ENCODE results near the gene FEM1B.

FEM1B gene

DNA sequence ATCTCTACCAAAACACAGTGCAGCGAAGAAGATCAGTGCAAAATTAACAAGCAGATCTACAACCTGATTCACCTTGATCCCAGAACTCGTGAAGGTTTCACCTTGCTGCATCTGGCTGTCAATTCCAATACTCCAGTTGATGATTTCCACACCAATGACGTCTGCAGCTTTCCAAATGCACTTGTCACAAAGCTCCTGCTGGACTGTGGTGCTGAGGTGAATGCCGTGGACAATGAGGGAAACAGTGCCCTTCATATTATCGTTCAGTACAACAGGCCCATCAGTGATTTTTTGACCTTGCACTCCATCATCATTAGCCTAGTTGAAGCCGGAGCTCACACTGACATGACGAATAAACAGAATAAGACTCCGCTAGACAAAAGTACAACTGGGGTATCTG lies 13.2 kb downstream of the FEM1B start:
- Histone ChIP-seq H3K9me3 (ENCODE audit: control insufficient read depth in 1 of 2, low read length in 2 of 2) (no peaks in the 10 kb centered on the region), H3K27me3 (ENCODE audit: low read depth, low read length) (no peaks in the 10 kb centered on the region), H3K4me1 (ENCODE audit: control insufficient read depth in 1 of 2, insufficient read depth in 2 of 2, low read length in 2 of 2) (peaks cover 0 to 64% of the 10 kb centered on the region in 2 donors), H3K36me3 (ENCODE audit: control insufficient read depth in 1 of 2, insufficient read depth in 2 of 2, low read length in 2 of 2) (peaks cover 18 to 26% of the 10 kb centered on the region in 2 donors), H3K4me3 (ENCODE audit: low read depth in 1 of 2, low read length in 2 of 2) (no peak overlapping the region), H3K27ac (ENCODE audit: low read length) (no peak overlapping the region)

GRCh38 chr15:68292157-68292781 lies 14.7 kb downstream of the FEM1B start:
- Histone ChIP-seq H3K27me3 (ENCODE audit: low read depth, low read length) (no peaks in the 10 kb centered on the region), H3K4me3 (ENCODE audit: low read depth in 1 of 2, low read length in 2 of 2) (no peak overlapping the region), H3K4me1 (ENCODE audit: control insufficient read depth in 1 of 2, insufficient read depth in 2 of 2, low read length in 2 of 2) (peaks cover 0 to 61% of the 10 kb centered on the region in 2 donors), H3K9me3 (ENCODE audit: control insufficient read depth in 1 of 2, low read length in 2 of 2) (no peaks in the 10 kb centered on the region), H3K36me3 (ENCODE audit: control insufficient read depth in 1 of 2, insufficient read depth in 2 of 2, low read length in 2 of 2) (peaks cover 18 to 26% of the 10 kb centered on the region in 2 donors), H3K27ac (ENCODE audit: low read length) (no peak overlapping the region)

DNA sequence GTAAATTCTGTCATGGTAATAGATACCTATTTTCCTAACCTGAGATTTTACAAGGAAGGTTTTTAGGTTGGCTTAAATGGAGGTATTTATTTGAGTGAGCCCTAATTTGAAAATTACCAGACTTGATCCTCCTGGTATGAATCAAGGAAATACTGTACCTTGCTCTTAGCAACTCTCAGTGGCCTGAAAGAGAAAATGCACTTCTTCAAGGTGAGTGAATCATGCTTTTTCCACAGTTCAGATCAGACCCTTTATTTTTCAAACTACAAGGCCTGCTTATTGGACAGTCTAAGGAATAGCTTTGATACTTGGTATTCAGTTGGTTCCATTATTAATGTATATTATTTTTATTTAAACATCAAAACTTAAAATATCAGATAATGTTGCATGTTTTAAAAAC lies 15.4 kb downstream of the FEM1B start:
- Histone ChIP-seq H3K27me3 (ENCODE audit: low read depth, low read length) (no peaks in the 10 kb centered on the region), H3K36me3 (ENCODE audit: control insufficient read depth in 1 of 2, insufficient read depth in 2 of 2, low read length in 2 of 2) (peaks cover 18 to 30% of the 10 kb centered on the region in 2 donors), H3K27ac (ENCODE audit: low read length) (no peak overlapping the region), H3K4me1 (ENCODE audit: control insufficient read depth in 1 of 2, insufficient read depth in 2 of 2, low read length in 2 of 2) (peaks cover 0 to 56% of the 10 kb centered on the region in 2 donors), H3K4me3 (ENCODE audit: low read depth in 1 of 2, low read length in 2 of 2) (no peak overlapping the region), H3K9me3 (ENCODE audit: control insufficient read depth in 1 of 2, low read length in 2 of 2) (no peaks in the 10 kb centered on the region)

- peaks cover 10 to 21% of the 10 kb centered on the region in 2 donors for H3K36me3 ChIP-seq (ENCODE audit: control insufficient read depth in 1 of 2, insufficient read depth in 2 of 2, low read length in 2 of 2)
- H3K4me3 ChIP-seq (ENCODE audit: low read depth in 1 of 2, low read length in 2 of 2) = no peak overlapping the region
- H3K4me1 ChIP-seq (ENCODE audit: control insufficient read depth in 1 of 2, insufficient read depth in 2 of 2, low read length in 2 of 2) = peaks cover 6 to 64% of the 10 kb centered on the region in 2 donors
- no peaks in the 10 kb centered on the region for H3K9me3 ChIP-seq (ENCODE audit: control insufficient read depth in 1 of 2, low read length in 2 of 2)
- H3K27ac ChIP-seq (ENCODE audit: low read length) = no peak overlapping the region
- no peaks in the 10 kb centered on the region for H3K27me3 ChIP-seq (ENCODE audit: low read depth, low read length)
Observed at GRCh38 chr15:68295014-68295805, 17.7 kb downstream of the FEM1B start.

DNA sequence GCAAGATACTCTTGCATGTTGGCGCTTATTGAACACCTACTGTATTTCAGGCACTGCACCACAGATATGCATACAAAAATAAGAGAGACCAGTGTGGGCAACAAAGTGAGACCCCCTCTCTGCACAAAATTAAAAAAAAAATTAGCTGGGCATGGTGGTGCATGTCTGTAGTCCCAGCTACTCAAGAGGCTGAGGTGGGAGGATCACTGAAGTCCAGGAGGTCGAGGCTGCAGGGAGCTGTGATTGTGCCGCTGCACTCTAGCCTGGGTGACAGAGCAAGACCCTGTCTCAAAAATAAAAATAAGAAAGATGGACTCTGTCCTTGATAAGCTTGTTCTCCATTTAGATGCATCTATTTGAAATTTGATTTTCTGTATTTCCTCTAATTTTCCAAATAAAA lies 20.8 kb downstream of the FEM1B start:
- Histone ChIP-seq H3K27me3 (ENCODE audit: low read depth, low read length) (no peaks in the 10 kb centered on the region), H3K36me3 (ENCODE audit: control insufficient read depth in 1 of 2, insufficient read depth in 2 of 2, low read length in 2 of 2) (peaks cover 3% of the 10 kb centered on the region in 2 donors), H3K9me3 (ENCODE audit: control insufficient read depth in 1 of 2, low read length in 2 of 2) (no peaks in the 10 kb centered on the region), H3K4me3 (ENCODE audit: low read depth in 1 of 2, low read length in 2 of 2) (no peak overlapping the region), H3K4me1 (ENCODE audit: control insufficient read depth in 1 of 2, insufficient read depth in 2 of 2, low read length in 2 of 2) (peaks cover 6 to 44% of the 10 kb centered on the region in 2 donors), H3K27ac (ENCODE audit: low read length) (no peak overlapping the region)

DNA sequence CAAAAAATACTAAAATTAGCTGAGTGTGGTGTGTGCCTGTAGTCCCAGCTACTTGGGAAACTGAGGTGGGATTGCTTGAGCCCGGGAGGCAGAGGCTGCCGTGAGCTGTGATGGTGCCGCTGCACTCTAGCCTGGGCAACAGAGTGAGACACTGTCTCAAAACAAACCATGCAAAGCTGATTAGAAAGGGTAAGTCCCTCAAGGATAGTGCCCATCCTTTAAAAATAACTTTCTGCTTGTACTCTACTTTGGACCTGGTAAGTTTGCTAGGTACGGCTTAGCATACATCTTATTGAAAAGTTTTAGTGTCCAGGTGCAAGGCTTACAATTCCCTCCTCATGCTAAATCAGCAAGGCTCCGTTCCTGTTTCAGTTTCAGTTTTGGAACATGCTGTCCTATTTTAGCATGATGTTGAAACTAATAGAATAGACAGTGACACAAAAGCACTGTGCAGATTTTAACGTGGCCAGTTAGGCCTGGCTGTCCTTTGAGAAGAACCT lies 21.4 kb downstream of the FEM1B start:
- H3K9me3 ChIP-seq (ENCODE audit: control insufficient read depth in 1 of 2, low read length in 2 of 2) = no peaks in the 10 kb centered on the region
- no peaks in the 10 kb centered on the region for H3K27me3 ChIP-seq (ENCODE audit: low read depth, low read length)
- H3K4me3 ChIP-seq (ENCODE audit: low read depth in 1 of 2, low read length in 2 of 2) = peak overlapping the region; percentile 41 to 54
- H3K4me1 ChIP-seq (ENCODE audit: control insufficient read depth in 1 of 2, insufficient read depth in 2 of 2, low read length in 2 of 2) = peaks cover 6 to 38% of the 10 kb centered on the region in 2 donors
- peak overlapping the region; percentile 42 for H3K27ac ChIP-seq (ENCODE audit: low read length)
- peaks cover 0 to 3% of the 10 kb centered on the region in 2 donors for H3K36me3 ChIP-seq (ENCODE audit: control insufficient read depth in 1 of 2, insufficient read depth in 2 of 2, low read length in 2 of 2)

DNA sequence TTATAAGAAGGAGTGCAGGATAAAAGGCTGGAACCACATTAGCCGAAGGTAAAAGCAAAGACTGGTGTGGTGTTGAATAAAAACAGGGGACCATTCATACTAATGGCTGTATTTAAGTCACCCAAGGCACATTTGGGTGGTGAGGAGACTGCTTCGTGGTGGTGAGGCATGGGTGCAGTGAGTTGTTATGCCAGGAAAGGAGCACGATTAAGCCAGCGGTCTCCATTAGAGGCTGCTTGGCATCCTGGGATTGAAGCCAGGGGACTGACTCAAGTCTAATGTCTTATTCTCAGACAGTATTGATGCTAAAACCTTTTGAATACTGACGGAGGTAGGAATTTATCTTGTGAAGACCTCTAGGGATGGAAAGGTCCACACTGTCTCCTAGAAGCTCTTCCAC lies 21.9 kb downstream of the FEM1B start:
- peaks cover 6 to 35% of the 10 kb centered on the region in 2 donors for H3K4me1 ChIP-seq (ENCODE audit: control insufficient read depth in 1 of 2, insufficient read depth in 2 of 2, low read length in 2 of 2)
- H3K9me3 ChIP-seq (ENCODE audit: control insufficient read depth in 1 of 2, low read length in 2 of 2) = no peaks in the 10 kb centered on the region
- H3K4me3 ChIP-seq (ENCODE audit: low read depth in 1 of 2, low read length in 2 of 2) = peak overlapping the region; percentile 41 to 54
- H3K36me3 ChIP-seq (ENCODE audit: control insufficient read depth in 1 of 2, insufficient read depth in 2 of 2, low read length in 2 of 2) = peaks cover 0 to 3% of the 10 kb centered on the region in 2 donors
- peak overlapping the region; percentile 42 for H3K27ac ChIP-seq (ENCODE audit: low read length)
- H3K27me3 ChIP-seq (ENCODE audit: low read depth, low read length) = no peaks in the 10 kb centered on the region

DNA sequence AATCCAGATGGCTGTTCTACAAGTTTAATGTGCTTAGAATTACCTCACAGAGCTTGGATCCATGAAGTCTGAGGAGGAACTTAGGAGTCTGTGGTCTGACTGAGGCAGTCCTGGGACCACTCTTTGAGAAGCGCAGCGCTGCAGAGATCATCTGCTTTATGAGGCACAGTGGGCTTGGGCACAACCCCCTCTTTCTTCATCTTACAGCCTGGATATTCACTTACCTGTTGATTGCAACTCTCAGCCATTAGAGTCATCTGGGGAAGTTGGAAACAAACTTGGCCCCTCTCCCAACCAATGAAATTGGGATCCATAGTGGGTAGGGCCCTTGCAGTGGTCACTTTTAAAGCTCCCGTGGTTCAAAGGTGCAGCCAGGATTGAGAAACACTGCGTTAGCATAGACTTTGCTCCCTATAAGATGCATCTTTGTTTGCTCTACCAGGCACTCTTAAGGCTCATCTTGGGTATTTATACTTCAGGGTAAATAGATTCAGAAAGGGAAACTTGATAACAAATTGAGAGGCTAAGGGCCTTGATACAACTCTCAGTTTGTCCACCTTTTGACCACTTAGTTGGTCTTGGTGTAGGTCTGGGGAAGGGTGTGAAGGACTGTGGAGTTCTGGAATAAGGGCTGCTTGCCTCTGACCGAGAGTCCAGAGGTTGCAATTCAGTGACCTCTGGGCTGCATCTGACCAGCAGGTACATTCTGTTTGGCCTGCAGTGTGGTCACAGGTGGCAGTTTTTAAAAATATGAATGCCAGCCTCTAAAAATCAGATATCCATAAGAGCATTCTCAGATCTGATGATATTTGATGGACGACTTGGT lies 22.8 kb downstream of the FEM1B start:
- Histone ChIP-seq H3K4me1 (ENCODE audit: control insufficient read depth in 1 of 2, insufficient read depth in 2 of 2, low read length in 2 of 2) (peaks cover 6 to 26% of the 10 kb centered on the region in 2 donors), H3K4me3 (ENCODE audit: low read depth in 1 of 2, low read length in 2 of 2) (no peak overlapping the region), H3K27ac (ENCODE audit: low read length) (peak overlapping the region; percentile 42), H3K27me3 (ENCODE audit: low read depth, low read length) (no peaks in the 10 kb centered on the region), H3K9me3 (ENCODE audit: control insufficient read depth in 1 of 2, low read length in 2 of 2) (no peaks in the 10 kb centered on the region), H3K36me3 (ENCODE audit: control insufficient read depth in 1 of 2, insufficient read depth in 2 of 2, low read length in 2 of 2) (peaks cover 0 to 3% of the 10 kb centered on the region in 2 donors)

DNA sequence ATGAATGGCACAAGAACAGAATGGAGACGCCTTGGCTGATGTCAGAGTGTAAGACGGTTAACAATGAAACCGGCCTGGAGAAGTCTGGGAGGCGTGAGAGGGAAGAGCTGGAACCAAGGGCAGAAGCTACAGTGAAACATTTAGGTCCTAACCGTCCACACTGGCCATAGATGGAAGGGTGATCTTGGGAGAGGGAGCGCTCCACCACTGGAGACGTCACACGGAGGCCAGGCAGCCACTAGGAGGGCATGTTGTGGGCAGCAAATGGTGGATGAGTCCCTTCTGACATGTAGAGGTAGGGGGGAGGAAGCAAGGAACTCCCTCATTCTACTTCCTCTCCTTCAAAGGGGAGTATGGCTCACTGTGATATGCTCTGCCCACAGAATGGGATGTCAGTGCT lies 23.8 kb downstream of the FEM1B start:
- Histone ChIP-seq H3K27ac (ENCODE audit: low read length) (no peak overlapping the region), H3K27me3 (ENCODE audit: low read depth, low read length) (no peaks in the 10 kb centered on the region), H3K4me3 (ENCODE audit: low read depth in 1 of 2, low read length in 2 of 2) (no peak overlapping the region), H3K36me3 (ENCODE audit: control insufficient read depth in 1 of 2, insufficient read depth in 2 of 2, low read length in 2 of 2) (peaks cover 0 to 3% of the 10 kb centered on the region in 2 donors), H3K4me1 (ENCODE audit: control insufficient read depth in 1 of 2, insufficient read depth in 2 of 2, low read length in 2 of 2) (peaks cover 6 to 21% of the 10 kb centered on the region in 2 donors), H3K9me3 (ENCODE audit: control insufficient read depth in 1 of 2, low read length in 2 of 2) (no peaks in the 10 kb centered on the region)

GRCh38 chr15:68302729-68303128 lies 25.2 kb downstream of the FEM1B start:
- H3K9me3 ChIP-seq (ENCODE audit: control insufficient read depth in 1 of 2, low read length in 2 of 2) = no peaks in the 10 kb centered on the region
- no peak overlapping the region for H3K27ac ChIP-seq (ENCODE audit: low read length)
- peaks cover 0 to under 1% of the 10 kb centered on the region in 2 donors for H3K36me3 ChIP-seq (ENCODE audit: control insufficient read depth in 1 of 2, insufficient read depth in 2 of 2, low read length in 2 of 2)
- H3K4me3 ChIP-seq (ENCODE audit: low read depth in 1 of 2, low read length in 2 of 2) = no peak overlapping the region
- H3K4me1 ChIP-seq (ENCODE audit: control insufficient read depth in 1 of 2, insufficient read depth in 2 of 2, low read length in 2 of 2) = peaks cover 6 to 21% of the 10 kb centered on the region in 2 donors
- H3K27me3 ChIP-seq (ENCODE audit: low read depth, low read length) = no peaks in the 10 kb centered on the region

- no peaks in the 10 kb centered on the region for H3K27me3 ChIP-seq (ENCODE audit: low read depth, low read length)
- no peak overlapping the region for H3K27ac ChIP-seq (ENCODE audit: low read length)
- no peak overlapping the region for H3K4me3 ChIP-seq (ENCODE audit: low read depth in 1 of 2, low read length in 2 of 2)
- peaks cover 6 to 21% of the 10 kb centered on the region in 2 donors for H3K4me1 ChIP-seq (ENCODE audit: control insufficient read depth in 1 of 2, insufficient read depth in 2 of 2, low read length in 2 of 2)
- no peaks in the 10 kb centered on the region for H3K9me3 ChIP-seq (ENCODE audit: control insufficient read depth in 1 of 2, low read length in 2 of 2)
- H3K36me3 ChIP-seq (ENCODE audit: control insufficient read depth in 1 of 2, insufficient read depth in 2 of 2, low read length in 2 of 2) = no peaks in the 10 kb centered on the region
Observed at GRCh38 chr15:68303134-68303533, 25.6 kb downstream of the FEM1B start.
